GM19468 (cell line): ENCODE data around the gene PHF12.

Source experiments
- ATAC-seq: cut with Tn5 transposase; IDR thresholded peaks from one replicate; pipeline ENCODE4 v1.9.1; 2021; ENCODE audit warnings: mild to moderate bottlenecking, moderate library complexity, moderate number of reproducible peaks; ENCODE audit not compliant: unreplicated experiment; ENCODE audit errors: extremely low read depth

PHF12 gene

DNA sequence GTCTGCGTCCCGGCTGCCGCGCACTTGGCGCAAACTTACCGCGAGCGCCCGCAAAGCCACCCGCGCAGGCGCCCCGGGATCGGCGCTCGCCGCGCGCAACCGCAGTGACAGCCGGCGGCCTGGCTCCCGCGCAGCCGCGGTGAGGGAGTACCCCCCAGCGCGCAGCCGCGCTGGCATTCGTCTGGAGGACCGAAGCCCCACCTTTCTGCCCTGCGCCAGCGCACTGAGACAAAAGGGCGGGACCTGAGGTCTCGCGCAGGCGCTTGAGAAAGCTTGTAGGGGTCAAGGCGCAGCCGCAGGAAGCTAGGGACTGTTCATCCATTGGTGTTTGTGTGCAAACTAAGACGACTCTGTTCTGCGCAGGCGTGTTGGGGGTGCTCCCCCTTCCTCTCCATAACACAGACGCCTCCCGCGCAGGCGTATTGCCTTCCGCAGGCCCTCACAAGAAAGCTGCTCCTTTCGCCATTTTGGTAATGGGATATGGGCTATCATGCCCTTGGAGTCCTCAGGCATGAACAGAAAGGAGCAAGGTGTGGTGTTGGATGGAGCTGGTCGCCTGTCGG is at the start of gene PHF12:
PHF12 (minus strand) TSS at position 91 of the 563 bp plus-strand sequence. CDS start 558 bp downstream, outside the sequence.
- peak; percentile 53 for ATAC-seq

DNA sequence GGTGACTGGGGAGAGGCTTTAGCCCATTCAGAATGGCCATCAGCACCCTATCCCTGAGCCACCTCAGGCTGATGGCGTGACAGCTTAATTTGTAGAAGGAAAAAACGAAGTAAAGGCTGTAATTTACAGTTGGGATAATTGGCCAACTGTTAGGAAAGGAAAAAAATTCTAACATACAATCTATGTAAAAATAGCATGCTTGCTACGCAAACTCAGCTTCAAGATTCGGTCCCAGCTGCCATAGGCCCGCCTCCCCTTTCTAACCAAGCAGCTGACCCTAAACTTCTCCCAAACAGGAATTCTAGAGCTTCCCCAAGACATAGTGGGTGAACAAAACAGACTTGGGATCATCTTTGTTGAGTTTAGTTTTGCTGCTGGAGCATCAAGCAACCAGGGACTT is 49.7 kb upstream of the PHF12 start:
- ATAC-seq = no peak

DNA sequence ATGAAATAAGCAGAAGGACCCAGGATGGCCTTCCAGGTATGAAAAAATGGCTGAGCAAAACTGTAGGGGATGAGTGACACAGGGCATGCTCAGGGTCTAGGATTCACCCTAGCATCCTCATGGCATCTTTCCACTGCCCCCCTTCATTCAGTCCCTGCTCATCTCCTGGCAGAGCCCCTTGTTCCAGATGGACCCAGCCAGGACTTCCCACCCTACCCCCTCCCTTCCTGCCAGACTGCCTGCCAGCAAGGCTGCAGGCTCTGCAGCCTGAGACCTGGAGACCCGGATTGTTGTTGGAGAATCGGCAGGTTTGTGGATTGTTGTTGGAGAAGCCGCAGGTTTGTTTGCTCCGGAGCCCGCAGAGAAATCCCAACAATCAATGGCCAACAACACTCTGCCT is 47.9 kb upstream of the PHF12 start:
- ATAC-seq = no peak

DNA sequence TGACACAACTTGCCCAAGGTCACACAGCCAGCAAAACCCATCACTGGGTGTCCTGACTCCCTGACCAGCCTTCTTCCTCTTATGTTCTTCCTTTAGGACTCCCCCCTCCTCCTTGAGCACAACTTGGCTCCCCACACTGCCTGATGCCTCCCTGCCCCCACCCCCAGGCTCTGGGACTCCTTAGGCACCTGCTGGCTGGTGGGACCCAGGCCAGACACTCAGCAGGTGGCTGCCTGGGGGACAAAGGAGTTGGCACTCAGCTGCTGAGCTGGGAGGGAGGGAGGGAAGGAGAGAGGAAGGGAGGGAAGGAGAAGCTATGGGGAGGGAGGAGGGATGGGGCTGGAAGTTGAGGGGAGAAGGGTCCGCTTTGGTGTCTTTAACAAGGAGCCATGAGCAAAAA is 46.5 kb upstream of the PHF12 start:
- ATAC-seq = no peak

DNA sequence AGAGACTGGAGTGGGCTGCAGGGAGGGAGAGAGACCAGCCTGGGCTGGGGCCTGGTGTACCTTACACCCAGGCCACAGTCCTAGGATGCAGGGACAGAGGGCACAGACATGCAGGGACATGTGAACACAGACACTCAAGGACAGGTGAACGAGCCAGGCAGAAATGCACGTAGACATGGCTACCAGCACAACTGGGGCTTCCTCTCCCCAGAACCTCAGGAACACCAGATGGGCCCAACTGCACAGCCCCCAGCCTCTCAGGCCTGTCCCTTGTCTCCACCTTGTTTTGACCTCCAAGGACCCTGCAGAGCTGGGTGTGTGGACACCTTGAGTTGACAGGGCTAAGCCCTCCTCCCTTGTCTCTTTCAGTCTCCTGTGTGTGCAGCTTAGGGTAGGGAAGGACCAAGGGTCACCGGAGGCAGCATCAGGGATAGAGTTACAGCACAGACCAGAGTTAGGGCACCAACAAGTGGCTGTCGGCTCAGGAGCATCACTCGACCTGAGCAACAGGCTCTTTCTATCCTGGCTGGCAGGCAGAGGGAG is 45.3 kb upstream of the PHF12 start:
- ATAC-seq = no peak

DNA sequence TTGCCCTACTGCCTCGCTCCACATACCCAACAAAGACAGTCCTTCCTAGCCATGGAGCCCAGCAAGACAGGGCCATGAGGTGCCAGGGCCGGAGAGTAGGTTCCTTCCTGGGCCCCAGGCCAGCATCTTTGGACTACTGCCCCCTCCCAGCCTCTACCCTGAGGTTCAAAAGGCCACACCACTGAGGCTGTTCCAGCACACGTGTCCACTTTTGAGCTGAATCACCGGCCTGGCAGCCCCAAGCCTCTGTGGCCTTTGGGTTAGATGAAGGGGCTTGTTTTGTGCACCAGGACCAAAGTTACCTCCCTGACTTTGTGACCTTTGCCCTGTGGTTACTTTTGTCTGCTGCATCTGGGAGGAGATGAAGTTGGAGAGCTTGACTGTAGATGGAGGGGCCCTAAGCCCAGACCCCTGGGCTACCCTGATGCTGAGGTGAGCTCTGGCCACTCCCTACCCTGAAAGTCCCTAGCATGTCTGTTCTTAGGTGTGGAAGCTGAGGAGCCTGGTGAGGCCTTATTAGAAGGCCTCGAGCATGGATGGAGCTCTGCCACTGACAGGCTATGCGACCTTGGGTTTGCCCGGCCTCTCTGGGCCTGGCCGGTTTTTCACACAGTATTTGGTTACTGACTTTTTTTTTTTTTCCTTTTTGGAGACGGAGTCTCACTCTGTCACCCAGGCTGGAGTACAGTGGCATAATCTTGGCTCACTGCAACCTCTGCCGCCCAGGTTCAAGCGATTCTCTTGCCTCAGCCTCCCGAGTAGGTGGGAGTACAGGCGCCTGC is 42.5 kb upstream of the PHF12 start:
- ATAC-seq = no peak

DNA sequence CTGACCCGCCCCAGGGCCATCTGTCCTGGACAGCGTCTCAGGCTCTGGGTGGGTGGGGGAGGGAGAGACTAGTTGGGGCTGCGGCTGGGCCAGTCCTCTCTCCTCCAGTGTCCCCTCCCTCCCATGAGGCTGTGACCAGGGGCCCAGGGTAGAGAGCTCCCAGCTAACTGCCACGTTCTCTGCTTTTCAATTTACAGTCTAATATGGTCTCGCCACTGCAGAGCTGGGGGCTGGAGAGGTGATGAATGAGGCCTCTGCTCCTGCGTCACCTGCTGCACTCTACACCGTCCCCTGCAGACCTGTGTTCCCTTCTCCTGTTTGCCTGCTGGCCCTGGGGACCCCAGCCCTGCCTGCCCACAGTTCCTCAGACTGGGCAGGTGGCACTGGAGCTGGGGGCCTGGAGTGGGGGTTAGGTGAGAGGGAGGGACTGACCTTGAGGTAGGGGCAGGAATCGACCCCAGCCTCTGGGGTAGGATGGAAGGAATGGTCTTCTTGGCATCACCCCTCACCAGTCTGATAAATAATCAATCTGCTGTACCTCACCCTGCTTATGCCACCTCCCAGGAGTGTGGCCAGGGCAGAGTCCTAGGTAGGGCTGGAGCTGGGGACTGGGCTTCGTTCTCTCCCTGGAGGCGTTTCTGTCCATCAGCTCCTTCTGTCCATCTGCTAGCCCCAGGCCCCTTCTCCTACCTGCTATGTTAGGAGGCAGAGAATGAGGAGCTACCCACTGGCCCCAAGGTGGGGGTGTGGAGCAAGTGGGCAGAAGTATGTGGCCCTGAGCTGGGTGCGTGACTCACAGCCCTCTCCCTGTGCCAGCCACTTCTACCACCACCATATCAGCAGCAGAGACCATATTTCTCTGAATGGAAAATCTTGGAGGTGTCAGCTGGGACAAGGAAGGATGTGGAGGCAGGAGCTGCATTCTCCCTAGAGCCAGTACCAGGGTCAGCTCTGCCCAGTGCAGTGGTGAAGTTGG is 41.6 kb upstream of the PHF12 start:
- no peak for ATAC-seq

DNA sequence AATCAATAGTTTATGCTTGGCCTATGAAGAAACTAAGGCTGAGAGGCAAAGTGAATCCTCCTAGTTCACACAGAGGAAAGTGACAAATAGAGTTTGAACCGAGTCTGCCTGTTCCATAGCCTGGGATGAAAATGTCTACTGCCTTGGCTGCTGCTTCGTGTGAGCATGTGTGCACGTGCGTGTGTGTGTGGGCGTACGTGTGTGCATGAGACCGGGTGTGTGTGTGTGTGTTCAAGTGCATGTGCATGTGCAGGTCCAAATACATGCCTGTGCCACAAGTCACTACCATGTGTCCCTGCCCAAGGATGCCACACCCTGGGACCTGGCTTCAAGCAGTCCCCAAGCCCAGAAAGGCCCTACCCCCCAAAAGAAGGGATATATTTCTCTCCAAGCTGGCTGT is 40.9 kb upstream of the PHF12 start:
- ATAC-seq = no peak

DNA sequence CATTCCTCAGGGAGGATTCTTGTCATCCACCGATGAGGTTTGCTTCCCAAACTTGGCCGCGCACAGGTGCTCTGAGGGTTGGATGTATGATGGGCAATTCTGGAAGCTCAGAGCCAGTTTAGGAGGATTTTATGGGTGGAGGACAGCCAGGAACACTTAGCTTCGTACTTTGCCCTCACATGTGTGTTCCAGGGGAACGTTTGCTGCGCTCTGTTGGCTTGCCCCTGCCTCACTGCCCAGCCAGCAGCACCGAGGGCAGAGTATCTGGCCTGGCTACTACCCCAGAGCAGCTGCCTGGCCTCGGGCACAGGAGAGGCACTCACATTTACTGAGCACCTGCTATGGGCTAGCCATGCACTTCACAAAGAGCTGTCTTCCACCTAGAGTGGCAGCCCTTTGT is 40.5 kb upstream of the PHF12 start:
- ATAC-seq = no peak

DNA sequence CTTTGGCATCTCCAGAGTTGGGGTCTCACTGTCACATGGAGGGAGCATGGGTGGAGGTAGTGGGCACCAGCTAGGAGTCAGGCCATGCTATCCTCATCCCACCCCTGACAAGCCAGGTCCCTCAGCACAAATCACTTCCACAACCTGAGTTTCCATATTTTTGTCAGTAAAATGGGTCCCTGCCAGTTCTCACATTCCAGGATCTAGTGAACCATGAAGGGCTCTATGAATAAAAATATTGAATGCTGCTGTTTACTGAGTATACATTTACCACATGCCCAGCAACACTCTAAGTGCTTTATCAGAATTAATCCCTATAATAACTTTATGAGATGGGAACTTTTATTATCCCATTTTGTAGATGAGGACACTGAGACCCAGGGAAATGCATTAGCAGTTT is 37.7 kb upstream of the PHF12 start:
- ATAC-seq = no peak

DNA sequence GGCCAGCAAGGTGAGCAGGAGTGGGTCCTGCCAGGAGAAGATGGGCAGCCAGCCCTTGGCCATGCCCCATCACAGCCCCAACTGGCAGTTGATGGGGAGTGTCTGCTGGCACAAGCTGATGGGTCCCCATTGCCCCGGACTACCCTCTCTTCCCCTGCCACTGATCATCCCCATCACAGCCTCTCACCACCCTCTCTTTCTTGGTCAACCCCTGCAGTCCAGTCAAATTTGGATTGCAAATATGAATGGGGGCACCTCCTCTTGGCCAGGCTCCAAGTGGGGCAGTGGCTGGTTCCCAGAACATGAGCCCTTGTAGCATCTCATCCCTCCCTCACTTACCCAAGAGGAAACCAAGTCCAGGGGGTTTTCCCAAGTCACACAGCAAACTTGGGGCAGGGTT is 37.2 kb upstream of the PHF12 start:
- no peak for ATAC-seq

DNA sequence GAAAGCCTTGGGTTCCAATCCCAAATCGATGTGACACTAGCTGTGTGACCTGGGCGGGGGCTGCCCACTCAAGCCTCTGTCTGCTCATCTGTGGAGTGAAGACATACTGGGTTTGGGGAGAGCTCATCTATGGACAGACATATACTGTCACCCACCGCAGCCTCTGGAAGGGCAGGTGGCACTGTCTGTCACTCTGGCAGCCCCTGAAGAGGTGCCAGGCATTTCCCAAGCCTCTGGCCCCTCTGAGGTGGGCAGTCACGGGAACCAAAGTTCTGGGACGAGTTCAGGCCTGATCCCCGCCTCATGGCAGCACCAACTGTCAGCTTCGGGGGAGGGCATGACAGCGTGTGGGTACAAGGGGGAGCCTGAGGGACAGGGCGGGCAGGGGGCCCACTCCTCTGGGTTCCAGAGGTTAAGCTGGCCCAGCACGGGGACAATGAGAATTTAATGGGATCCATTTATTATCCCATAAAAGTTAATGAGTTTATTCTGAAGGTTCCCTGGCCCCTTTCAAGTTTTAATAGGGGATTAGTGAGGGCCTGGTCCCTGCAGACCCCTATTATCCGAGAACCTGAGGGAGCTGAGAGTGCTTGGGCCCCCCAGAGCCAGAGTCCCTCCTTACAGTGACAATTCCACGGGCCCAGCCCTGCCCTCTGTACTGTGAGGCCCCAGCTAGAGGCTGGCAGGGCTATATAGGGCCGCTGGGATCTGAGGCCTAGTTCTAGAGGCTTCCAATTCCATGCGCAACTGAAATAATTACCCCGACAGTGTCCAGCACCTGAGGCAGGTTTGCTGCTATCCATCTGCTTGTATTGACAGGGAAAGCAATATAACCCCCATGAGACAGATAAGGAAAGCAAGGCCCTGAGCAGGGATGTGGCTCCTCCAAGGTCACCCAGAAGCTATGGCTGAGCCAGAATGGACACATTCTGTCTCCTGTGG is 35.7 kb upstream of the PHF12 start:
- no peak for ATAC-seq

DNA sequence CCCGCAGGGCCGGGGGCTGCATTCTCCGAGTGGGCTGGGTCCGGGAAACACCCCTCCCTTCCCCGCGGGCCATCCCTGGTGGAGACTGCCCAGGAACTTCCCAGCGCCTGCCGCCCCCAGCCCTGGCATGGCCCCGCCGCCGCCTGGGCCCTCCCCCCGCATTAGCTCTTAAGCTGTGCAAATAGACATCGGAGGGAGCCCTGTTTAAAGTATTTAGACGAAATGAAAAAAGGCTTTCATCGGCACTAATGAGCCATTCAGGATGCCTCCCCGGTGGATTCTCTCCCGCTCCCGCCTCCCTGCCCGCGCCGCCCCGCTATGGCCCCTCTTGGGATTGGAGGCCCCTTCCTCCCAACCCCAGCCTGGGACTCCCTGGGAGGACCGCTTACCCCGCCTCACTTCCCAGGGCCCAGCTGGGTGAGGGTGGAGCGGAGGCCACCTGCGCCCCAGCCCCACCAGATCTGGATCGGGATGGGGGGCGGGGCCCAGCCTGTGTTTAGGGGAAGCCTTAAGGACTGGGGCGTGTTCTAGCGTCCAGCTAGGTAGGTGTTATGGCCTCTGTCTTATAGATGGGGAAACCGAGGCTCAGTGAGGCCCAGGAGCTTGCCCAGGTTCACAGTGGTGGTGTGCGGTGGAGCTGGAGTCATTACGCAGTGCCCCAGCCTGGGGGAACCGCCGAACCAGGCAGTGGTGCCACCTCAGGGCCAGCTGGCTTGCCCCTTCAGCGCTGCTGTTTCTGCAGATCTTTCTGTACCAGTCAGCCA is 34.8 kb upstream of the PHF12 start:
- no peak for ATAC-seq

DNA sequence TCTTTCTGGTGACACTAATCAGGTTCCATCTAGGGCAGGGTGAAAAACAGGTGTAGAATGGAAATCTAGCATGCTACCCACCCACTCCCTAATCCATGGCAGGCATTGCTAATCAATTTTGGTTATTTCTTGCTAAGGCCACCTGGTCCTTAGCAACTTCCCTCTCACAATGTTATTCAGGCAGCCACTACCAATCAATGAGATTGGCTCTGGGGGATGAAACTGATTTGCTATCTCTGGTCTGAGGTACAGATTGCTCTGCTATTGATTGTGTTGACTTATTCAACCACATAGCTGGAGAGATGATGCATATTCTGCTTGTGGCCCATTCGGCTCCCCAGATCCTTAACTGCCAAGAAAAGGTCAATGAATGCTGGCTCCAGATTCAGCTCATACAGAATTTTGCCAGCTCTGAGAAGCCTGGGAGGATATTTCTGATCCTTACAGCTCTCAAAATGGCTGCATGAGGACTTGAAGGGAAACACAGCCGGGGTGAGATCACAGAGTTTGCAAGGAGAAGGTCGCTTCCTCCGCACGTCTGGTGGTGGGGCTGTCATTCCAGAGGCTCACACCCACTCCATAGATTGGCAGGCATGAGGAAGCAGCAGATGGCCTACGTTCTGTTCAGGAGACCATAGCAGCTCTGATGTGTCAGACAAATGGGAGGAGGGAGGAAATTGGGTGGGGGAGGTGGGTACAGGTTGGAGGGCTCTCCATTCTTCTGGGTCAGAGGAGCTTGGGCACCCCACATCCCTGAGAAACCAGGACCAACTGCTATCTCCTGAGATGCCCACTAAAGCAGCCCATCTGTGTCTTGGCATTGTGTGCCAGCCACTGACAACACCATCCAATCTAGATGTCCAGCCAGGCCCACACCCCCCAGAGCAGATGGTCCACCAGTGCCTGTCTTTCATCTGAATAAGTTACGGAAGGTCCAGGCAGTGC is 32.2 kb upstream of the PHF12 start:
- no peak for ATAC-seq

DNA sequence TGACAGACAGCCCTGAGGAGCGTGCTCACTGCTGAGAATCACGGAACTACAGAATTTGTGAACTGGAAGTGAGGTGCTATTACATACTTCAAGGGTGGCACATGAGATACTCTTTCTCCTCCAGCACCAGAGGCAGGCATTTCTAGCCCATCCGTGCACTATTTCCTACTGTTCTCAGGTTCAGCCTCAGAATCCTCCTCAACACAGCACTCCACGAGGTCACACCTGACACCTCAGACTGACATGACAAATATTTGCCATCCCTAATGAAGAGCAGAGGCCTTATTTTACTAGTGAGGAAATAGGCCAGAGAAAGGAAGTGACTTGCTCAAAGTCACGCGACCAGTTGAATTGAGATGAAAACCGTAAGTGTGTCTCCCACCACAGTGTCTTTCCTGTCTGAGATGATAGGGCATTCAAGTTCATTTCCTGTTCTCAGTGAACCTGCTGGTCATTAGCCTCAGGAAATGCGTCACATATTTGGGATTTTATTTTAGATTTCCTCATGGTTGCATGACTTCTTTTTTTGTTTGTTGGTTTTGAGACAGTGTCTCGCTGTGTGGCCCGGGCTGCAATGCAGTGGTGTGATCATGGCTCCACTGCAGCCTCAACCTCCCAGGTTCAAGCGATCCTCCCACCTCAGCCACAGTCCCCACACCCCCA is 30.9 kb upstream of the PHF12 start:
- ATAC-seq = no peak

DNA sequence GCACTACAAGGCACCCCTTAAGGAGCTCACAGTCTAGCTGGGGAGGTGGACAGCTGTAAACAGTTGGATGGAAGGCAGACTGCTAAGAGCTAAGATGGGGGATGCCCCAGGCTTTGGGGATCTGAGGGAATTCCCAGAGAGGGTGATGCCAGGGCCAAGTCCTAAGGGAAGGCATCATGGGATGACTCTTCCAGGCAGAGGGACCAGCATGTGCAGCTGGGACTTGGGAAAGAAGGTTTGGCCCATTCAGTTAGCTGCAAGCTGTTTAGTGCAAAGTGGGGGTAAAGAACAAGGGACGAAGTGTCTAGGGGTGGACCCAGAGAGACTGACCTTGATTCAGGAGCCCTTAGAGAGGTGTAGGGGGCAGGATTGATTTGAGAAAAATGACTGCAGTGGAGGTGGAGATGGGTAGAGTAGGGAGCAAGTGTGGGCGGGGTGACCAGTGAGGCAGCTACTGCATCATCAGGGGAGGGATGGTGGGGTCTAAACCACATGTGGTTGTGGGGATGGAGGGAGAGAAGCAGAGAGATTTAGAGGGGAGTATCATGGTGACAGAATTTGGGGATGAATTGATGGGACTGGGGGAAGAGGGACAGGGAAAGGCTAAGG is 27.1 kb upstream of the PHF12 start:
- ATAC-seq = no peak
